NK-92 treated with Interleukin-12 subunit alpha and Interleukin-12 subunit beta, amount 100 ng/mL, for 24 hours (cell line): ENCODE data around the gene LRRC14B.
"Not testable (repeated sequence)": the region's sequence is repeated elsewhere in the genome, so short reads cannot be mapped to it uniquely, and the experiment has no call there.

Experiments used
- DNase-seq: peaks from one replicate; lab custom pipeline; 2025; lab: John Stamatoyannopoulos, UW

Gene LRRC14B

DNA sequence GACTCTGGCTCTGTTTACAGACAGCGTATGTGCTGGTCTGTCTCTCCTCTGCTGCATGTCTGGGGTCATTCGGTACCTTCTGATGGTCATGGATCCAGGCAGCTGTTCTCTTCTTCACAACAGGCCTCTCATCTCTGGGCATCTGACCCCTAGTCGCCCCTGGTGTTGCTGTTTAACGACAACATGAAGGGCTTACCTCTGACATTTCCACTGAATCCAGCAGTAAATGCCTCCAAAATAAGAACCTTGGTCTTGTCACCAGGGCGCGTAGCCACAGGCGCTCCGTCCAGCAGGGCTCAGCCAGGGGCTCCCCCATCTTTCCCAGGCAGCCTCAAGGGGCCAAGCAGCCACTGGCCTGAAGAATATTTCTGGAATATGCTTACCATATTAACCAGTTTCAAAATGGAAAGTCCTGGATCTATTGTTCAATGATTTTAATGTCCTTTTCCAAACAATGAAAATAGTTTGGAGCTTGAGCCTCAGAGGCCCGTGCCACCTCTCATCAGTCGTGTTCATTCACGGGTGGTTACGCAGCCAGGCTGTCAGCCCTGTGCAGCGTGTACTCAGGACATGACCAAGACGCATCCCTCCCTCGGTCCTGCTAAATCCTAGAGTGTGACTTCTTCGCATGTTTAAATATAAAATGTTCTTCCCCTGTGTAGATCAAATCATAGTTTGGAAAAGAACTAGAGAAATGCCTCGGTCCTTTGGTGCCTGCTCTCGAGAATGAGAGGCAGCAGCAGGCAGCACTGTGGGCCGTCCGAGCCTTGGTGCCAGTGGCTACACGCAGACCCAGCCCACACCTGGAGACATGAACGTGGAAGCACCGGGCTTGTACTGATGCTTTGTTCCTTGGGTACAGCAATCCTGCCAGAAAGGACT, 30.1 kb upstream of the LRRC14B start:
- no peak for DNase-seq

DNA sequence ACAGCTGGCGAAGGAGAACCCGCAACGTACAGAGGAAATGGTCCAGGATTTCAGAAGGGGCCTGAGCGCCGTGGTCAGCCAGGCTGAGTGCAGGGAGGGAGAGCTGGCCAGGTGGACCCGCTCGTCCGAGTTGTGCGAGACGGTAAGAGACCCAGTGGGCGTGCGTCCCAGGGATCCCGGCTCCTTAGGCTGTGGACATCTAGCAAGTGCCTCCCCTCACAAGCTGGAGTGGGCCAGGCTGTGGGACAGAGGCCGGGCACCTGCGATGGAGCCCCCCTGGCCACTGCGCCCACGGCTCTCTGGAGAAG, 29.5 kb upstream of the LRRC14B start:
- no peak for DNase-seq

DNA sequence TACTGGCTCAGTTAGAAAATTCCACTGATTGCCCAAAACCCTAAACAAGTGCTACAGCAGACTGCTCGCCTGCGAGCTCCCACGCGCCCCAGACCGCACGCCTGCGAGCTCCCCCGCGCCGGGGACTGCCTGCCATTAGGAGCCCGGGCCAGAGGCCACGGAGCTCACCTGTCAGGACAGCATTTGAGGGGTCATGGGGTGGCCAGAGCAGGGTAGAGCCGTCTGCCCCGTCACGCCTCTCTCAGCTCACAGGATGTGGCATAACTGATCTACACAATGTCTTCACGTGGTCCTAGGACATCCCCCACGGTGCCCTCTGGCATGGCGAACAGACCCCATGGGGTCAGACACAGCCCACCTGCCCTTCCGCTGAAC, 29.1 kb upstream of the LRRC14B start:
- no peak for DNase-seq

DNA sequence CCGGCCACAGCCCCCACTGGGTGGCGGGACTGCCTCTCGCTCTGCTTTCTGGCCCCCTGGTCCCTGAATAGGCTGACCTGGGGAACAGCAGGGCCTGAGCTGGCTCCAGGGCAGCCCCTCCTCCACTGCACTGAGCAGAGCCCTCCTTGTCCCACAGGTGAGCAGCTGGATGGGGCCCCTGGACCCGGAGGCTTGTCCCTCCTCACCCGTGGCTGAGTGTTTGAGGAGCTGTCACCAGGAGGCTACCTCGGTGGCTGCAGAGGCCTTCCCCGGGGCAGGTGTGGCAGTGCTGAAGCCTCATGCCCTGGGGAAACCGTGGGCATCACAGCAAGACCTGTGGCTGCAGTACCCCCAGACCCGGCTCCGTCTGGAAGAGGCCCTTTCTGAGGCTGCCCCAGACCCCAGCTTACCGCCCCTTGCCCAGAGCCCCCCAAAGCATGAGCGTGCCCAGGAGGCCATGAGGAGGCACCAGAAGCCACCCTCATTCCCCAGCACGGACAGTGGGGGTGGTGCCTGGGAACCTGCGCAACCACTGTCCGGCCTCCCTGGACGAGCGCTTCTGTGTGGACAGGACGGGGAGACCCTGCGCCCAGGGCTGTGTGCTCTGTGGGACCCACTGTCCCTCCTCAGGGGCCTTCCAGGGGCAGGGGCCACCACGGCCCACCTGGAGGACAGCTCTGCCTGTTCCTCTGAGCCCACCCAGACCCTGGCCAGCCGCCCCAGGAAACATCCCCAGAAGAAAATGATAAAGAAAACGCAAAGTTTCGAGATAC, 28.5 kb upstream of the LRRC14B start:
- no peak for DNase-seq

DNA sequence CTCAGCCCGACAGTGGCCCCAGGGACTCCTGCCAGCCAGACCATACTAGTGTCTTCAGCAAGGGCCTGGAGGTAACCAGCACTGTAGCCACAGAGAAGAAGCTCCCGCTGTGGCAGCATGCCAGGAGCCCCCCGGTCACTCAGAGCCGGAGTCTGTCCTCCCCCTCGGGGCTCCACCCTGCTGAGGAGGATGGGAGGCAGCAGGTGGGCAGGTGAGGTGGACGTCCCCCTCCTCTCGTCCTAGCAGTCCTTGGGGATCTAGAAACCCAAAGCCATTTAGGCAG, 28.0 kb upstream of the LRRC14B start:
- DNase-seq = no peak

DNA sequence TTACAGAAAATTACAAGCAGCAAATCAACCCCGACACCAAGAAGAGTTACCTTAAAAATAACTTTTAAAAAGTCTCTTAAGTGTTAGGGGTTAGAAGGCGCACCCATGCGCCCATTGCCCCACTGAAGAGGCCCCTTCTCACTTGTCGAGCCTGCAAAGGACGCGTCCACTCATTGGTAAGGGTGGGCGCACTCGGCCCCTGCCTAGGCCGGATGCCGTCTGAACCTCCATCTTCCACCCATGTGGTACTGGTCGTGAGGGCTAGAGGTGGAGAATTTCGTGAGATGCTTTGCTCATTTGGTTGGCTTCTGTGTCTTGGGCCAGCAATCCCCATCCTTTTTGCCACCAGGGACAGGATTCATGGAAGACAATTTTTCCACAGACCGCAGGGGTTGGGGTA, 27.5 kb upstream of the LRRC14B start:
- no peak for DNase-seq

- DNase-seq = no peak
Observed at GRCh38 chr5:164244-164643, 27.1 kb upstream of the LRRC14B start.

DNA sequence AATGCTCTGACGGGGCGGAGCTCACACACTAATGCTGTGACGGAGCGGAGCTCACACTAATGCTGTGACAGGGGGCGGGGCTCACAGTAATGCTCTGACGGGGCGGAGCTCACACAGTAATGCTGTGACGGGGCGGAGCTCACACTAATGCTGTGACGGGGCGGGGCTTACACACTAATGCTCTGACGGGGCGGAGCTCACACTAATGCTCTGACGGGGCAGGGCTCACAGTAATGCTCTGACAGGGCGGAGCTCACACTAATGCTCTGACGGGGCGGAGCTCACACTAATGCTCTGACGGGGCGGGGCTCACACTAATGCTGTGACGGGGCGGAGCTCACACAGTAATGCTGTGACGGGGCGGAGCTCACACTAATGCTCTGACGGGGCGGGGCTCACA, 26.5 kb upstream of the LRRC14B start:
- DNase-seq = not testable (repeated sequence)

- no peak for DNase-seq
Observed at GRCh38 chr5:166441-167372, 24.6 kb upstream of the LRRC14B start.

DNA sequence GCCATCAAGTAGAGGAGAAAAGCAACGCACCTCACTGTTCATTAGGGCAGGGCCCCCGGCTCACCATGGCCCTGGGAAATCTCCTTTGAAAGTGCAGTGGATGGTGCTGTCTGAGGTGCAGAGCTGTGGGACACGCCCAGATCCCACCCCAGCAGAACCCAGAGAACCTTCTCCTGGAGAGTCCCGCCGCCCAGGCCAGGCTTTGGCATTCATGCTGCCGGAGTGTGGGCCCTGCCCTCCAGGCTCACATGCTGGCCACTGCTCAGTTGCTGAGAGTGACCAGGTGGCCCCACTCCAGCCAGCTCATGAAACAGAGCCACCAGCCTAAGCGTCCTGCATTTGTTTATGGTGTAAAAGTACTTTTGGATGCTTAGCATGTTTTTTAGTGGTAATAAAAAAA, 23.8 kb upstream of the LRRC14B start:
- no peak for DNase-seq

GRCh38 chr5:167982-168660, 23.2 kb upstream of the LRRC14B start:
- no peak for DNase-seq

- DNase-seq = no peak
Observed at GRCh38 chr5:169071-169727, 22.1 kb upstream of the LRRC14B start.

DNA sequence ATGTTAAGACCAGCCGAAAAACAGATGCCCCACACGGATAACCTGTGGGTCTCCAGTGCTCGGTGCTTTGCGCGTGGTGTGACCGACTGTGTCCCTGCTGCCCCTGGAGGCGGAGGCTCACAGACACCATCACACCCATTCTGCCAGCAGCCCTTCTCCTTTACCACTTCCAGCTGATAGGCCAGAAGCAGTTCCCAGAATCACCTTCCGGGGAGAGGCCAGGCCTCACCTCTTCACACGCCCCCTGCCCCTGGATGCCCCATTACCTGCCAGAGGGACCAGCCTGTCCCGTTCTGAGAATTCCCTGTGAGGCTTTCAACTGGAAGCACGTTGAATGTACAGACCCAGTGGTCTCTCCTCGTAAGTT, 21.6 kb upstream of the LRRC14B start:
- no peak for DNase-seq

DNA sequence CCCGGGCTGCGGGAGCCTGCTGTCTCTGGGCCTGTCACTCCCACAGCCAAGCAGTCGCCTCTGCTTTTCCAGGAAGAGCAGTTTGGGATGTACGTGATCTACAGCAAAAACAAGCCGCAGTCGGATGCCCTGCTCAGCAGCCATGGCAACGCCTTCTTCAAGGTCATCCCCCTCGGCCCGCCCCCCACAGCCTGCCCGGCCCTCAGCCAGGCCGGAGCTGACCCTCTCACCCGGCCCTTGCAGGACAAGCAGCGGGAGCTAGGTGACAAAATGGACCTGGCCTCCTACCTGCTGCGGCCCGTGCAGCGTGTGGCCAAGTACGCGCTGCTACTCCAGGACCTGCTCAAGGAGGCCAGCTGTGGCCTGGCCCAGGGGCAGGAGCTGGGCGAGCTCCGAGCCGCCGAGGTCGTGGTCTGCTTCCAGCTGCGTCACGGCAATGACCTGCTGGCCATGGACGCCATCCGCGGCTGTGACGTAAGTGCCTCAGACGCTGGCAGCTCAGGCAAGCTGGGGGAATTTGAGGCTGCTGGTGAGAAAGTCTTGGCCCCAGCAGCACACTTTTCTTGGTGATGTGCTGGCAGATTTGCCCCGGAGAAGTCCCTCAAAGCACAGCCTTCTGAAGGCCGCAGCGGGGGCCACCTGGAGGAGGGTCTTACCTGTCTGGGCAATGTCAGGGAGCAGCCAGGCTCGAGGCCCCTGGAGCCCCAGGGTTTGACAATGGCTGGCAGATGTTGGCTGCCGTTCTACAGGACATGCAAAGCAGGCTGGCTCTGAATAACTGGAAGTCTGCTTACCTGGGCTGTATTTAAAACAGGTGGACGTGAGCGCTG, 20.1 kb upstream of the LRRC14B start:
- DNase-seq = no peak

DNA sequence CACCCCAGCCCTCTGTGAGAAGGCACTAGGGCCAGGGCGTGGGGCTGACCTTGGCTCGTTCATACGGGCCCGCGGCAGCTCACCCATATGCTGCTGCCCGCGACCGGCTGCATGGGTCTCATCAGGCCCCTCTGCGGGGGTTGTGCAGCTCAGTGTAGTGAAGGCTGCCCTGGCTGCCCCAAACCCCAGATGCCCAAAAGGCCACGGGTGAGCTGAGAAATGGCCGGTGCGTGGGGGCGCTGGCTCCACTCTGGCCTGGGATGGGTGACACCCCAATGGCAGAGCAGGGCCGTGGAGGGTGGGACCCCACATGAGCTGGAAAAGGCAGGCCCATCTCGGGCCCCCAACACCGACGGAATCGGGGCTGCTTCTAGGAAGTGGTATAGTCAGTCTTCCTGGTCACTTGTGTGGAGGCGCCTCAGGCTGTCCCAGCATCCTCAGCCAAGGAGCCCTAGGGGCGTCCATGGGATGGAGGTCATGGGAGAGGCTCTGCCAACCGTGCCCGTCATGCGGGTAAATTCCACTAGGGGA, 19.4 kb upstream of the LRRC14B start:
- no peak for DNase-seq

DNA sequence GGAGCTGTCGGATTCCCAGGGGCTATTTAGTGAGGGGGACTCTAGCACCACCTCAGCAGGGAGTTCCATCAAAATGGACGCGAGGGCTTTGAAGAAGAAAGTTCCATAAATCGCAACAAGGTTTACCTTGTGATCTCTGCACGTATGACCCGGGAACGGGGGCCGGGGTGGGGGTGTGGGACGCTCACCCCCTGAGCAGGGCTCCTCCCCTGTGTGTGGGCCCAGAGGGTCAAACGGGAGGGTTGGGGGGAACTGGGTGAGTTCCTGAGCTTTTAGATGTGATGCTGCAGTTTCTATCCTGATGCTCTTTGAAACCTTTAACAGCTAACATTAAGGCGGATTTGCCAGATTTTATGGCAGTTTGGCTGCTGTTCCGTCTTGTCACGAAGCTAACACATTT, 18.9 kb upstream of the LRRC14B start:
- no peak for DNase-seq

GRCh38 chr5:172841-173251, 18.4 kb upstream of the LRRC14B start:
- no peak for DNase-seq

DNA sequence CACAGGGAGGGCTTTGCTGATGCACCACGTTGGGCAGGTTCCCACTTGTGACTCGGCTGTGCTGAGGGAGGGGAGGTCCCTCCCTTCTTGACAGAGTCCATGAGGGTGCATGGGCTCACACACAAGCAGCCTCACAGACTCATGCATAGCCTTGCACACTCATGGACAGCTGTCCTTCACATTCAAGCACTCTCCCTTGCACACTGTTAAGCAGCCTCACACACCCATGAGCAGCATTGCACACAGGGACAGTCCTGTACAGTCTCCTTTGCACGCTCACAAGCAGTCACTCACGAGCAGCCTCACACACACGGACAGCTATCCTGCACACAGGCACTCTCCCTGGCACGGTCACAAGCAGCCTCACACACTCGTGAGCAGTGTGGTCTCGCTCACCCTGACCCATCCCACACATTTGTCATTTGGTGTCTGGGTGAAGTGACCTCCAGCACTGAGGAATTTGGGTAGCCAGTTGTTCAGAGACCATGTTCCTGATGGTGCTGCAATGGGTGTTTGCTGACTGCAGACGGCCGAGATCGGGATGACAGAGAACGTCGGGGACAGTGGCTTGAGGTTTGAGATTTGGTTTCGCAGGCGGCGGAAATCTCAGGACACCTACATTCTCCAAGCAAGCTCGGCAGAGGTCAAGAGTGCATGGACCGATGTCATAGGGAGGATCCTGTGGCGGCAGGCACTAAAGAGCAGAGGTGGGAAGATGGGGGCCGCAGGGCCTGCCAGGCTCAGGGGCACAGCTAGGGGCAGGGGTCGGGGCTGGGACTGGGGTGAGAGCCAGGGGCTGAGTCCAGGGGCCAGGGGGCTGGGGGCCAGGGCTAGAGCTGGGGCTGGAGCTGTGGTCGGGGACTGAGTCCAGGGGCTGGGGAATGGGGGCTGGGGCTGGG, 17.7 kb upstream of the LRRC14B start:
- DNase-seq = no peak

DNA sequence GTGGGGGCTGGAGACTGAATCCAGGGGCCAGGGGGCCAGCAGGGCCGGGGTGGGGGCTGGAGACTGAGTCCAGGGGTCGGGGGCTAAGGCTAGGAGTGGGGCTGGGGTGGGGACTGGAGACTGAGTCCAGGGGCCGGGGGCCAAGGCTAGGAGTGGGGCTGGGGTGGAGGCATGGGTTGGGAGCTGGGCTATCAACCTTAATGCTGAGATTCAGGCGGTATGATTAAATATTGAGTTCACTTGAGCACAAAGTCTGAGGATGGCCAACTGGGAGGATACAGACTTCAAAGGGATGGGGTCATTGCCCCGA, 17.0 kb upstream of the LRRC14B start:
- DNase-seq = no peak
